ENCODE data around the gene STEAP2.

GRCh38 chr7:90242369-90243168, 31.0 kb downstream of the STEAP2 start:
- TF ChIP-seq CTCF (IDR thresholded peaks at IDR 0.05; ENCODE audit: low read depth, low read length), result no peak
- no peak for TF ChIP-seq EZH2phosphoT487 (IDR thresholded peaks at IDR 0.05; ENCODE audit: low read depth)

Data from OCI-LY3 (cell line).